Upper lobe of left lung (tissue), 6 donors: ENCODE data around the gene EML1. TPM values are rescaled to one million over a fixed set of nuclear protein-coding genes. Genes with fewer than 3 reads are reported as not detected.

ENCODE experiments used
- ATAC-seq, 2 donors: fragments of 200-7000 bp; cut with Tn5 transposase; one replicate each; pipeline ENCODE4 v1.9.1; 2022; ENCODE audit warnings: mild to moderate bottlenecking in 2 of 2, moderate library complexity in 2 of 2; ENCODE audit not compliant: low FRiP score in 2 of 2
- DNase-seq, 2 donors: peaks; one replicate each; pipeline ENCODE4 v3.0.0-alpha.2; 2019 to 2020
- H3K27ac ChIP-seq, 4 donors: fragments of 200-600 bp; sonication (generic); one replicate each; pipeline ENCODE4 v1.5.1; 2016 to 2019
- H3K27me3 ChIP-seq, 4 donors: fragments of 200-600 bp; sonication (generic); one replicate each; pipeline ENCODE4 v1.5.1; 2017 to 2019
- H3K36me3 ChIP-seq, 4 donors: fragments of 200-600 bp; sonication (generic); one replicate each; pipeline ENCODE4 v1.5.1; 2016 to 2019
- H3K4me1 ChIP-seq, 4 donors: fragments of 200-600 bp; sonication (generic); one replicate each; pipeline ENCODE4 v1.5.1; 2018 to 2019
- H3K4me3 ChIP-seq, 4 donors: fragments of 200-600 bp; sonication (generic); one replicate each; pipeline ENCODE4 v1.5.1; 2017 to 2019; ENCODE audit warnings: mild to moderate bottlenecking in 2 of 4, moderate library complexity in 1 of 4
- H3K9me3 ChIP-seq, 4 donors: fragments of 200-600 bp; sonication (generic); one replicate each; pipeline ENCODE4 v1.5.1; 2018 to 2019
- CTCF ChIP-seq, 6 experiments: fragments of 450-650 bp in 4 of 6; fragments of 200-600 bp in 2 of 6; sonication (generic) in 2 of 6; IDR thresholded peaks; one replicate each; pipeline ENCODE4 v1.5.1; 2016 to 2019; ENCODE audit warnings: antibody characterized with exemption in 6 of 6
- EP300 ChIP-seq, 4 donors: sonication (generic); formaldehyde crosslinking; IDR thresholded peaks; one replicate each; pipeline ENCODE4 v1.5.1; 2017; ENCODE audit warnings: antibody characterized with exemption in 4 of 4, control low read depth in 2 of 4
- POLR2A ChIP-seq, 4 donors: fragments of 450-650 bp; IDR thresholded peaks; one replicate each; pipeline ENCODE4 v1.5.1; 2016 to 2017; ENCODE audit warnings: antibody characterized with exemption in 4 of 4, mild to moderate bottlenecking in 2 of 4
- POLR2AphosphoS5 ChIP-seq, 2 donors: sonication (generic); formaldehyde crosslinking; IDR thresholded peaks; one replicate each; pipeline ENCODE4 v1.5.1; 2017; ENCODE audit warnings: antibody characterized with exemption in 2 of 2
- WGBS, 2 donors: methylation state at CpG; one replicate each; pipeline ENCODE4 v1.1.5; 2017 to 2018; 5-methylcytosine and 5-hydroxymethylcytosine counted together
- total RNA-seq, 6 donors: library from RNA; depleted of rRNA in 4 of 6; stranded (reverse); fragments of >200 nt in 4 of 6; gene quantifications; one replicate each; pipeline versions ENCODE4 v1.1.0 to v1.2.1, GENCODE V29; 2016 to 2021
- donor health status: DM: no; HTN: no; CAD: no; lungs with moderate emphysema.
- donor health status: DM: no; HTN: yes; CAD: no; lungs with severe emphysema.

EML1 gene
- total RNA-seq, 6 donors from 2014 or later = 22.2 to 55.5 (median 36.4) TPM

- WGBS, 2 donors = 70 to 84% methylated on average over 9 of the region's 9 CpGs
- no peak overlapping the region for H3K27ac ChIP-seq
- peaks cover 0 to 10% (median 3%) of the 10 kb centered on the region in 4 donors for H3K4me1 ChIP-seq
- ATAC-seq (no peak), DNase-seq (no peak)
- TF ChIP-seq CTCF (IDR thresholded peaks at IDR 0.05) = no peak
- TF ChIP-seq EP300 (IDR thresholded peaks at IDR 0.05) = no peak
- H3K27me3 ChIP-seq = no peaks in the 10 kb centered on the region
- no peak overlapping the region for H3K4me3 ChIP-seq
- H3K9me3 ChIP-seq = no peaks in the 10 kb centered on the region
- no peaks in the 10 kb centered on the region for H3K36me3 ChIP-seq
Observed at GRCh38 chr14:99964979-99965378, 171.8 kb downstream of the EML1 start.

- Histone ChIP-seq H3K27me3 (no peaks in the 10 kb centered on the region), H3K9me3 (no peaks in the 10 kb centered on the region), H3K4me1 (peaks cover 0 to 14% (median 7%) of the 10 kb centered on the region in 4 donors), H3K36me3 (no peaks in the 10 kb centered on the region), H3K27ac (no peak overlapping the region), H3K4me3 (no peak overlapping the region)
- peak in 1 of 2 donors; percentile 63 for DNase-seq
- ATAC-seq = no peak
- 90 to 93% methylated on average over 21 to 23 of the region's 23 CpGs for WGBS, 2 donors
- TF ChIP-seq EP300 (IDR thresholded peaks at IDR 0.05) (no peak), CTCF (IDR thresholded peaks at IDR 0.05) (no peak), POLR2AphosphoS5 (IDR thresholded peaks at IDR 0.05) (no peak), POLR2A (IDR thresholded peaks at IDR 0.05) (no peak)
Observed at GRCh38 chr14:99966037-99966835, 173.0 kb downstream of the EML1 start.

GRCh38 chr14:99966912-99967311 is 173.7 kb downstream of the EML1 start:
- Histone ChIP-seq H3K9me3 (no peaks in the 10 kb centered on the region), H3K27ac (no peak overlapping the region), H3K36me3 (no peaks in the 10 kb centered on the region), H3K4me3 (no peak overlapping the region), H3K4me1 (peaks cover 0 to 14% (median 8%) of the 10 kb centered on the region in 4 donors), H3K27me3 (no peaks in the 10 kb centered on the region)
- no peak for TF ChIP-seq POLR2A (IDR thresholded peaks at IDR 0.05)
- no peak for TF ChIP-seq CTCF (IDR thresholded peaks at IDR 0.05)
- TF ChIP-seq POLR2AphosphoS5 (IDR thresholded peaks at IDR 0.05) = no peak
- no peak for TF ChIP-seq EP300 (IDR thresholded peaks at IDR 0.05)
- 73 to 81% methylated on average over 5 to 12 of the region's 12 CpGs for WGBS, 2 donors
- peak in 1 of 2 donors; percentile 52 for DNase-seq
- ATAC-seq = no peak

- no peak for TF ChIP-seq POLR2AphosphoS5 (IDR thresholded peaks at IDR 0.05)
- TF ChIP-seq CTCF (IDR thresholded peaks at IDR 0.05) = no peak
- no peak for TF ChIP-seq EP300 (IDR thresholded peaks at IDR 0.05)
- no peak for TF ChIP-seq POLR2A (IDR thresholded peaks at IDR 0.05)
- Histone ChIP-seq H3K27ac (no peak overlapping the region), H3K9me3 (no peaks in the 10 kb centered on the region), H3K36me3 (no peaks in the 10 kb centered on the region), H3K27me3 (no peaks in the 10 kb centered on the region), H3K4me1 (peaks cover 0 to 25% (median 16%) of the 10 kb centered on the region in 4 donors), H3K4me3 (no peak overlapping the region)
- no peak for DNase-seq
- WGBS, 2 donors = 89% methylated on average over 11 of the region's 11 CpGs
- ATAC-seq = peak in 1 of 2 donors; percentile 60
Observed at GRCh38 chr14:99968191-99968920, 175.1 kb downstream of the EML1 start.
